HG03196 (cell line): Measurements from ENCODE around the gene ARNT2.
"Not testable (repeated sequence)": the region's sequence is repeated elsewhere in the genome, so short reads cannot be mapped to it uniquely, and the experiment has no call there.

Source experiments
- ATAC-seq: cut with Tn5 transposase; IDR thresholded peaks from one replicate; pipeline ENCODE4 v1.9.1; 2021; ENCODE audit not compliant: unreplicated experiment

The ARNT2 gene

GRCh38 chr15:80510985-80511384, 106.8 kb downstream of the ARNT2 start:
- not testable (repeated sequence) for ATAC-seq

GRCh38 chr15:80512726-80513660, 108.8 kb downstream of the ARNT2 start:
- no peak for ATAC-seq

- no peak for ATAC-seq
These were observed 110.0 kb downstream of the ARNT2 start for GRCh38 chr15:80514071-80514780.

- no peak for ATAC-seq
These were observed 113.1 kb downstream of the ARNT2 start for GRCh38 chr15:80517290-80517689.

- ATAC-seq = no peak
These were observed 114.3 kb downstream of the ARNT2 start for GRCh38 chr15:80518522-80518921.

GRCh38 chr15:80523746-80524145, 119.6 kb downstream of the ARNT2 start:
- no peak for ATAC-seq

GRCh38 chr15:80525853-80526252, 121.7 kb downstream of the ARNT2 start:
- no peak for ATAC-seq

GRCh38 chr15:80526556-80527340, 122.6 kb downstream of the ARNT2 start:
- ATAC-seq = no peak

GRCh38 chr15:80527406-80527805, 123.2 kb downstream of the ARNT2 start:
- no peak for ATAC-seq

GRCh38 chr15:80527961-80528360, 123.8 kb downstream of the ARNT2 start:
- no peak for ATAC-seq

GRCh38 chr15:80530737-80531365, 126.7 kb downstream of the ARNT2 start:
- no peak for ATAC-seq

GRCh38 chr15:80531388-80531787, 127.2 kb downstream of the ARNT2 start:
- ATAC-seq = no peak

GRCh38 chr15:80531796-80532195, 127.6 kb downstream of the ARNT2 start:
- ATAC-seq = no peak

GRCh38 chr15:80533790-80534333, 129.7 kb downstream of the ARNT2 start:
- ATAC-seq = no peak

- ATAC-seq = no peak
These were observed 132.0 kb downstream of the ARNT2 start for GRCh38 chr15:80536231-80536630.

- no peak for ATAC-seq
These were observed 132.5 kb downstream of the ARNT2 start for GRCh38 chr15:80536716-80537115.

GRCh38 chr15:80545078-80545477, 140.9 kb downstream of the ARNT2 start:
- no peak for ATAC-seq

- ATAC-seq = no peak
These were observed 143.1 kb downstream of the ARNT2 start for GRCh38 chr15:80547264-80547663.

GRCh38 chr15:80549191-80549590, 145.0 kb downstream of the ARNT2 start:
- no peak for ATAC-seq

- ATAC-seq = no peak
These were observed 145.5 kb downstream of the ARNT2 start for GRCh38 chr15:80549654-80550053.
